H1 (cell line): Measurements from ENCODE around the gene ATF3.

Experiments
- ATF2 ChIP-seq: IDR thresholded peaks from 2 replicates; pipeline ENCODE4 v1.6.1; 2012; ENCODE audit warnings: low read length, inconsistent platforms
- CEBPB ChIP-seq: IDR thresholded peaks from 2 replicates; pipeline ENCODE4 v1.6.1; 2012; ENCODE audit warnings: low read depth, low read length
- CHD1 ChIP-seq: IDR thresholded peaks from 2 replicates; pipeline ENCODE4 v1.6.1; 2012; ENCODE audit warnings: low read depth, low read length, improper control_type of control experiment
- CHD2 ChIP-seq: IDR thresholded peaks from 2 replicates; pipeline ENCODE4 v1.6.1; 2012; ENCODE audit warnings: low read length, improper control_type of control experiment
- CREB1 ChIP-seq: IDR thresholded peaks from 2 replicates; pipeline ENCODE4 v1.6.1; 2012; ENCODE audit warnings: inconsistent platforms
- CTCF ChIP-seq, 3 experiments: IDR thresholded peaks; 1 replicate in 2 of 3; 2 replicates in 1 of 3; pipeline versions ENCODE4 v1.5.1 to v1.6.1; 2011; ENCODE audit warnings: low read length in 3 of 3, mild to moderate bottlenecking in 3 of 3, inconsistent platforms in 2 of 3, low read depth in 1 of 3, moderate library complexity in 1 of 3; ENCODE audit not compliant: insufficient read depth in 1 of 3; ENCODE audit errors: control extremely low read depth in 1 of 3
- POLR2AphosphoS5 ChIP-seq: IDR thresholded peaks from 2 replicates; pipeline ENCODE4 v1.6.1; 2011; ENCODE audit warnings: low read depth, low read length
- TAF1 ChIP-seq: IDR thresholded peaks from 2 replicates; pipeline ENCODE4 v1.6.1; 2011; ENCODE audit warnings: mild to moderate bottlenecking, low read depth, low read length
- TBP ChIP-seq: IDR thresholded peaks from 2 replicates; pipeline ENCODE4 v1.6.1; 2011; ENCODE audit warnings: low read depth, low read length, improper control_type of control experiment
- USF2 ChIP-seq: IDR thresholded peaks from 2 replicates; pipeline ENCODE4 v1.6.1; 2011; ENCODE audit warnings: low read length, improper control_type of control experiment
- YY1 ChIP-seq: IDR thresholded peaks from 2 replicates; pipeline ENCODE4 v1.6.1; 2011; ENCODE audit warnings: low read depth, mild to moderate bottlenecking, low read length

GRCh38 chr1:212607206-212607912, 1.2 kb upstream of the ATF3 start:
- TF ChIP-seq TBP, result no peak
- no peak for TF ChIP-seq CTCF (IDR thresholded peaks at IDR 0.05; ENCODE audit: control extremely low read depth in 1 of 3, insufficient read depth in 1 of 3, low read depth in 1 of 3, low read length in 3 of 3)
- TF ChIP-seq CHD2, result no peak
- no peak for TF ChIP-seq CREB1
- no peak for TF ChIP-seq ATF2
- no peak for TF ChIP-seq CEBPB
- TF ChIP-seq CHD1, result no peak
- no peak for TF ChIP-seq USF2
- no peak for TF ChIP-seq YY1
- no peak for TF ChIP-seq TAF1
- TF ChIP-seq POLR2AphosphoS5, result no peak
